ENCODE data around the gene ZNF880. TPM values are rescaled to one million over a fixed set of nuclear protein-coding genes. Genes with fewer than 3 reads are reported as not detected.

ZNF880 gene
- total and polyA plus RNA-seq, 2 of the 8 experiments (the other 6 are each of a cell fraction or from before 2014, with no cell fraction given), result 11.4 to 25.9 TPM

GRCh38 chr19:52331757-52332156, 38.0 kb upstream of the ZNF880 start:
- no peak overlapping the region for H3K9ac ChIP-seq (replicated peaks in 1 of 4; ENCODE audit: extremely low read depth in 1 of 4, low read depth in 3 of 4, low read length in 3 of 4)
- WGBS, 2 experiments (ENCODE audit: extremely low coverage in 1 of 2, insufficient coverage in 1 of 2, insufficient read length in 1 of 2, insufficient replicate concordance in 2 of 2, low coverage in 1 of 2, low lambda C conversion rate in 2 of 2, missing lambda C conversion rate in 1 of 2), result 78% methylated on average over 10 of the region's 10 CpGs; no CpG with 5 or more reads in 1 of the 2 experiments
- no peaks in the 10 kb centered on the region for H4K20me1 ChIP-seq (replicated peaks in 1 of 2; ENCODE audit: control insufficient read depth in 1 of 2, insufficient read depth in 2 of 2, low read length in 2 of 2)
- H3K79me2 ChIP-seq (ENCODE audit: control insufficient read depth in 1 of 2, insufficient read depth in 2 of 2, low read length in 2 of 2), result no peaks in the 10 kb centered on the region
- H2AK5ac ChIP-seq (ENCODE audit: low read depth, low read length), result no peak overlapping the region
- no peak overlapping the region for H2BK12ac ChIP-seq (ENCODE audit: low read depth, low read length)
- no peaks in the 10 kb centered on the region for H3K4me1 ChIP-seq (replicated peaks in 1 of 4; ENCODE audit: control insufficient read depth in 3 of 4, insufficient read depth in 4 of 4, low read length in 3 of 4)
- no peak overlapping the region for H3K56ac ChIP-seq (replicated peaks; ENCODE audit: insufficient read length, low read depth, low read length)
- no peak overlapping the region for H3K18ac ChIP-seq (ENCODE audit: extremely low read depth, low read length)
- no peak overlapping the region for H3K23ac ChIP-seq (ENCODE audit: insufficient read length)
- no peak overlapping the region for H2BK15ac ChIP-seq (ENCODE audit: low read length)
- H4K5ac ChIP-seq (ENCODE audit: insufficient read length, low read depth, low read length), result no peak overlapping the region
- H3K14ac ChIP-seq (ENCODE audit: insufficient read length), result no peak overlapping the region
- H3K36me3 ChIP-seq (ENCODE audit: control insufficient read depth in 2 of 4, insufficient read depth in 4 of 4, low read length in 3 of 4), result no peaks in the 10 kb centered on the region
- no peaks in the 10 kb centered on the region for H3K79me1 ChIP-seq (ENCODE audit: low read depth, low read length)
- peaks cover 4% of the 10 kb centered on the region; the same call in 1 of the 2 replicates for H3K23me2 ChIP-seq (ENCODE audit: low read depth, low read length)
- H3K4me2 ChIP-seq (ENCODE audit: insufficient read depth in 1 of 2, low read depth in 2 of 2, low read length in 2 of 2), result no peak overlapping the region
- H4K91ac ChIP-seq (replicated peaks; ENCODE audit: insufficient read length, low read length), result no peak overlapping the region
- FAIRE-seq, result no peak
- H3K27ac ChIP-seq (ENCODE audit: low read depth, low read length), result no peak overlapping the region
- peaks cover 48 to 52% of the 10 kb centered on the region in 2 experiments for H3K9me3 ChIP-seq (ENCODE audit: insufficient read depth in 2 of 2, low read depth in 1 of 2, low read length in 1 of 2)
- CTCF ChIA-PET (ENCODE audit: partially characterized antibody), result interaction anchor here (2.7 kb wide), 1 partner anchor 12 kb away, joined by 12 read pairs; no protein-coding TSS in a partner anchor
- POLR2A ChIA-PET (ENCODE audit: partially characterized antibody), result no interaction called here
- no peak overlapping the region for H3K4ac ChIP-seq (replicated peaks; ENCODE audit: insufficient read length, low read depth, low read length)
- H3K27me3 ChIP-seq (replicated peaks in 1 of 4; ENCODE audit: control insufficient read depth in 3 of 4, extremely low read depth in 1 of 4, insufficient read depth in 3 of 4, low read length in 3 of 4), result no peaks in the 10 kb centered on the region
- no peak overlapping the region for H2AFZ ChIP-seq (ENCODE audit: low read length)
- H4K8ac ChIP-seq (ENCODE audit: extremely low read depth, insufficient read depth, low read length), result no peak overlapping the region
- no peak overlapping the region for H2BK5ac ChIP-seq (ENCODE audit: low read depth, low read length)
- H2BK120ac ChIP-seq (replicated peaks; ENCODE audit: low read depth, low read length), result no peak overlapping the region
- no peak for DNase-seq (ENCODE audit: low read depth in 1 of 2, low spot score in 2 of 2)
- H2BK20ac ChIP-seq (ENCODE audit: low read length), result no peak overlapping the region
- no peak overlapping the region for H3K4me3 ChIP-seq (ENCODE audit: extremely low read depth in 1 of 4, insufficient read depth in 2 of 4, low read depth in 3 of 4, low read length in 4 of 4)
- TF ChIP-seq POU5F1 (IDR thresholded peaks at IDR 0.05; ENCODE audit: low read depth, low read length) (no peak), HDAC2 (IDR thresholded peaks at IDR 0.05; ENCODE audit: borderline replicate concordance in 1 of 2, low read depth in 2 of 2, low read length in 2 of 2) (no peak), CTBP2 (IDR thresholded peaks at IDR 0.05; ENCODE audit: borderline replicate concordance, insufficient read depth, insufficient read length, low read length) (no peak), CBX5 (IDR thresholded peaks at IDR 0.05; ENCODE audit: low read depth, low read length) (no peak), TEAD4 (IDR thresholded peaks at IDR 0.05; ENCODE audit: low read depth, low read length) (no peak), KDM4A (IDR thresholded peaks at IDR 0.05; ENCODE audit: low read depth, low read length, severe bottlenecking) (no peak), JUN (IDR thresholded peaks at IDR 0.05; ENCODE audit: low read depth, low read length) (no peak), CTCF (IDR thresholded peaks at IDR 0.05; ENCODE audit: control extremely low read depth in 1 of 3, insufficient read depth in 1 of 3, low read depth in 1 of 3, low read length in 3 of 3) (no peak), GABPA (IDR thresholded peaks at IDR 0.05; ENCODE audit: borderline replicate concordance, insufficient read depth, low read length) (no peak), RFX5 (IDR thresholded peaks at IDR 0.05; ENCODE audit: borderline replicate concordance, low read depth, low read length) (no peak), POLR2A (IDR thresholded peaks at IDR 0.05; ENCODE audit: control extremely low read depth in 1 of 2, low read depth in 2 of 2, low read length in 2 of 2) (no peak)

Measured in H1 (cell line).